ENCODE results near the gene CAMKK1.
A peak's percentile ranks its signal among the peaks of the same experiment; 100 is the strongest.

The CAMKK1 gene

GRCh38 chr17:3921006-3921405 lies 28.2 kb upstream of the CAMKK1 start:
- Histone ChIP-seq H3K9ac (ENCODE audit: low read depth, low read length, poor library complexity, severe bottlenecking) (peak overlapping the region; percentile 19), H3K79me2 (ENCODE audit: insufficient read depth, low read length) (peaks cover 22% of the 10 kb centered on the region), H3K36me3 (ENCODE audit: insufficient read depth, low read length) (peaks cover 17% of the 10 kb centered on the region; the same call in 1 of the 2 replicates), H3K4me2 (ENCODE audit: low read depth, low read length, poor library complexity, severe bottlenecking) (no peak overlapping the region), H4K20me1 (ENCODE audit: insufficient read depth, low read length, poor library complexity, severe bottlenecking) (no peaks in the 10 kb centered on the region), H3F3A (ENCODE audit: low read depth) (no peaks in the 10 kb centered on the region), H3K4me1 (ENCODE audit: insufficient read depth, low read length, poor library complexity, severe bottlenecking) (peaks cover 27% of the 10 kb centered on the region), H2AFZ (ENCODE audit: low read length) (no peak overlapping the region), H3K9me2 (replicated peaks; ENCODE audit: low read depth, low read length) (no peaks in the 10 kb centered on the region), H3K27me3 (ENCODE audit: insufficient read depth, low read length, poor library complexity, severe bottlenecking) (no peaks in the 10 kb centered on the region), H3K9me3 (ENCODE audit: insufficient read depth, low read depth, low read length) (no peaks in the 10 kb centered on the region), H3K4me3 (ENCODE audit: low read length, poor library complexity, severe bottlenecking) (no peak overlapping the region)
- TF ChIP-seq EZH2phosphoT487 (IDR thresholded peaks at IDR 0.05; ENCODE audit: borderline replicate concordance) (no peak), CTCF (conservative IDR thresholded peaks at IDR 0.05; ENCODE audit: low read length) (no peak)

GRCh38 chr17:3919123-3919624 lies 26.3 kb upstream of the CAMKK1 start:
- H3K4me2 ChIP-seq (ENCODE audit: low read depth, low read length, poor library complexity, severe bottlenecking) = peak overlapping the region; percentile 39

GRCh38 chr17:3918372-3919122 lies 25.7 kb upstream of the CAMKK1 start:
- no peak for TF ChIP-seq EZH2phosphoT487 (IDR thresholded peaks at IDR 0.05; ENCODE audit: borderline replicate concordance)
- no peak for TF ChIP-seq CTCF (conservative IDR thresholded peaks at IDR 0.05; ENCODE audit: low read length)
- Histone ChIP-seq H3K4me3 (ENCODE audit: low read length, poor library complexity, severe bottlenecking) (no peak overlapping the region), H3K79me2 (ENCODE audit: insufficient read depth, low read length) (peaks cover 46% of the 10 kb centered on the region), H3K9ac (ENCODE audit: low read depth, low read length, poor library complexity, severe bottlenecking) (peak overlapping the region; percentile 54), H3F3A (ENCODE audit: low read depth) (no peaks in the 10 kb centered on the region), H3K36me3 (ENCODE audit: insufficient read depth, low read length) (no peaks in the 10 kb centered on the region; the same call in 1 of the 2 replicates), H3K9me3 (ENCODE audit: insufficient read depth, low read depth, low read length) (no peaks in the 10 kb centered on the region), H3K4me1 (ENCODE audit: insufficient read depth, low read length, poor library complexity, severe bottlenecking) (peaks cover 39% of the 10 kb centered on the region), H2AFZ (ENCODE audit: low read length) (no peak overlapping the region), H3K27me3 (ENCODE audit: insufficient read depth, low read length, poor library complexity, severe bottlenecking) (no peaks in the 10 kb centered on the region), H3K4me2 (ENCODE audit: low read depth, low read length, poor library complexity, severe bottlenecking) (peak overlapping the region; percentile 39), H3K9me2 (replicated peaks; ENCODE audit: low read depth, low read length) (no peaks in the 10 kb centered on the region), H4K20me1 (ENCODE audit: insufficient read depth, low read length, poor library complexity, severe bottlenecking) (peaks cover 19% of the 10 kb centered on the region)

More at GRCh38 chr17:3919123-3919624, 26.3 kb upstream of the CAMKK1 start:
- peaks cover 14% of the 10 kb centered on the region for H4K20me1 ChIP-seq (ENCODE audit: insufficient read depth, low read length, poor library complexity, severe bottlenecking)
- no peak overlapping the region for H3K4me3 ChIP-seq (ENCODE audit: low read length, poor library complexity, severe bottlenecking)
- H3K9me2 ChIP-seq (replicated peaks; ENCODE audit: low read depth, low read length) = no peaks in the 10 kb centered on the region
- H3K9ac ChIP-seq (ENCODE audit: low read depth, low read length, poor library complexity, severe bottlenecking) = peak overlapping the region; percentile 54
- H3F3A ChIP-seq (ENCODE audit: low read depth) = no peaks in the 10 kb centered on the region
- no peaks in the 10 kb centered on the region for H3K27me3 ChIP-seq (ENCODE audit: insufficient read depth, low read length, poor library complexity, severe bottlenecking)
- TF ChIP-seq CTCF (conservative IDR thresholded peaks at IDR 0.05; ENCODE audit: low read length) (no peak), EZH2phosphoT487 (IDR thresholded peaks at IDR 0.05; ENCODE audit: borderline replicate concordance) (no peak)
- H3K79me2 ChIP-seq (ENCODE audit: insufficient read depth, low read length) = peaks cover 40% of the 10 kb centered on the region
- H2AFZ ChIP-seq (ENCODE audit: low read length) = no peak overlapping the region
- H3K36me3 ChIP-seq (ENCODE audit: insufficient read depth, low read length) = peaks cover 2% of the 10 kb centered on the region; the same call in 1 of the 2 replicates
- H3K9me3 ChIP-seq (ENCODE audit: insufficient read depth, low read depth, low read length) = no peaks in the 10 kb centered on the region
- H3K4me1 ChIP-seq (ENCODE audit: insufficient read depth, low read length, poor library complexity, severe bottlenecking) = peaks cover 35% of the 10 kb centered on the region

Data from Loucy (cell line).